Neural progenitor cell (in vitro differentiated cells): ENCODE results near the gene NT5DC1. TPM values are rescaled to one million over a fixed set of nuclear protein-coding genes. Genes with fewer than 3 reads are reported as not detected.
A peak's percentile ranks its signal among the peaks of the same experiment; 100 is the strongest.

Experiments used
- DNase-seq: peaks from one replicate; pipeline ENCODE4 v3.0.0-alpha.2; 2016; ENCODE audit warnings: low spot score
- H2AFZ ChIP-seq: fragments of 200-600 bp; sonication (generic); replicated peaks from 2 replicates; pipeline ENCODE4 v1.6.1; 2016; ENCODE audit warnings: antibody characterized with exemption
- H3F3A ChIP-seq: fragments of 200-600 bp; sonication (generic); 2 replicates; pipeline ENCODE4 v1.6.1; 2016; ENCODE audit warnings: antibody characterized with exemption, low read depth
- H3K27ac ChIP-seq: fragments of 200-600 bp; sonication (generic); 2 replicates; pipeline ENCODE4 v1.5.1; 2016; ENCODE audit warnings: mild to moderate bottlenecking
- H3K27me3 ChIP-seq: fragments of 200-600 bp; sonication (generic); 2 replicates; pipeline ENCODE4 v1.6.1; 2016; ENCODE audit warnings: mild to moderate bottlenecking, moderate library complexity
- H3K36me3 ChIP-seq: fragments of 200-600 bp; sonication (generic); 2 replicates; pipeline ENCODE4 v1.5.1; 2016
- H3K4me1 ChIP-seq: fragments of 200-600 bp; sonication (generic); 2 replicates; pipeline ENCODE4 v1.6.1; 2016; ENCODE audit warnings: mixed run types
- H3K4me2 ChIP-seq: fragments of 200-600 bp; sonication (generic); 2 replicates; pipeline ENCODE4 v1.6.1; 2016
- H3K4me3 ChIP-seq: fragments of 200-600 bp; sonication (generic); 2 replicates; pipeline ENCODE4 v1.5.1; 2016
- H3K79me2 ChIP-seq: fragments of 200-600 bp; sonication (generic); 2 replicates; pipeline ENCODE4 v1.6.1; 2016; ENCODE audit warnings: low read depth
- H3K9ac ChIP-seq: fragments of 200-600 bp; sonication (generic); 2 replicates; pipeline ENCODE4 v1.6.1; 2016
- H3K9me3 ChIP-seq: fragments of 200-600 bp; sonication (generic); 2 replicates; pipeline ENCODE4 v1.5.1; 2016; ENCODE audit warnings: low read depth
- H4K20me1 ChIP-seq: fragments of 200-600 bp; sonication (generic); 2 replicates; pipeline ENCODE4 v1.6.1; 2016; ENCODE audit warnings: low read depth
- H3K27ac Mint-ChIP-seq: 3 replicates; pipeline ENCODE4 v1.8.0; 2021; ENCODE audit warnings: mixed read lengths
- H3K27me3 Mint-ChIP-seq: 2 replicates; pipeline ENCODE4 v1.8.0; 2022; ENCODE audit warnings: low read depth, mild to moderate bottlenecking, inconsistent platforms, moderate library complexity, mixed read lengths; ENCODE audit not compliant: insufficient read depth
- H3K36me3 Mint-ChIP-seq: 3 replicates; pipeline ENCODE4 v1.8.0; 2021; ENCODE audit warnings: mixed read lengths
- H3K4me1 Mint-ChIP-seq: 3 replicates; pipeline ENCODE4 v1.8.0; 2021; ENCODE audit warnings: mixed read lengths
- H3K4me3 Mint-ChIP-seq: 3 replicates; pipeline ENCODE4 v1.8.0; 2021; ENCODE audit warnings: mild to moderate bottlenecking, moderate library complexity, mixed read lengths
- H3K9me3 Mint-ChIP-seq: 3 replicates; pipeline ENCODE4 v1.8.0; 2020; ENCODE audit warnings: mixed read lengths
- EZH2 ChIP-seq: fragments of 200-600 bp; sonication (generic); IDR thresholded peaks from 2 replicates; pipeline ENCODE4 v1.6.1; 2017; ENCODE audit warnings: antibody characterized with exemption, mild to moderate bottlenecking, moderate library complexity
- EZH2phosphoT487 ChIP-seq: fragments of 200-600 bp; sonication (generic); IDR thresholded peaks from 2 replicates; pipeline ENCODE4 v1.6.1; 2017; ENCODE audit warnings: antibody characterized with exemption
- total RNA-seq: library from RNA; depleted of rRNA; stranded (reverse); fragments of >200 nt; gene quantifications from 2 replicates; pipeline ENCODE4 v1.2.3, GENCODE V29; 2015; ENCODE audit warnings: low replicate concordance
- TF ChIP-seq, protein P1 (sequence below): fragments of 200-600 bp; sonication (generic); IDR thresholded peaks from 2 replicates; pipeline ENCODE4 v1.5.1; 2017; ENCODE audit warnings: antibody characterized with exemption, mild to moderate bottlenecking

The NT5DC1 gene
- total RNA-seq, 1 donor from 2014 or later: 19.3 TPM

DNA sequence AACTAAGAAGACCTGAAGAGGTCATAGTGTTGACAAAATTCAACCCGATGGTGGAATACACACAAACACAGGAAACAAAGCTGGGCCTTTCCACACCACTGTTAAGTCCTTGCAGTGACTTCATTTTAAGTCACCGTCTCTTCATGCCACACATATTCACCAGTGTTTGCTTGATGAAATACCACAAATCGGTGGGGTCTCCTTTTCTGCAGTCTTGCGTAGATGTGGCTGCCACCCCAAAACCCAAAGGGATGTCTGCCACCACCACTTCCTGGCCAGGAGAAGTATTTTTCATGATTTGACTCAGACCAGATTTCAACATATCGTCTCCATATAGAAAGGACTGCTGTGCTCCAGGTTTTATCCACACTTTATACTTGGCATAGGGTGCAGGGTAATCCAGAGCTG is 36.3 kb downstream of the NT5DC1 start:
- no peaks in the 10 kb centered on the region for H3K4me1 ChIP-seq
- TF ChIP-seq EZH2phosphoT487 (no peak), EZH2 (no peak)
- TF ChIP-seq, protein P1, sequence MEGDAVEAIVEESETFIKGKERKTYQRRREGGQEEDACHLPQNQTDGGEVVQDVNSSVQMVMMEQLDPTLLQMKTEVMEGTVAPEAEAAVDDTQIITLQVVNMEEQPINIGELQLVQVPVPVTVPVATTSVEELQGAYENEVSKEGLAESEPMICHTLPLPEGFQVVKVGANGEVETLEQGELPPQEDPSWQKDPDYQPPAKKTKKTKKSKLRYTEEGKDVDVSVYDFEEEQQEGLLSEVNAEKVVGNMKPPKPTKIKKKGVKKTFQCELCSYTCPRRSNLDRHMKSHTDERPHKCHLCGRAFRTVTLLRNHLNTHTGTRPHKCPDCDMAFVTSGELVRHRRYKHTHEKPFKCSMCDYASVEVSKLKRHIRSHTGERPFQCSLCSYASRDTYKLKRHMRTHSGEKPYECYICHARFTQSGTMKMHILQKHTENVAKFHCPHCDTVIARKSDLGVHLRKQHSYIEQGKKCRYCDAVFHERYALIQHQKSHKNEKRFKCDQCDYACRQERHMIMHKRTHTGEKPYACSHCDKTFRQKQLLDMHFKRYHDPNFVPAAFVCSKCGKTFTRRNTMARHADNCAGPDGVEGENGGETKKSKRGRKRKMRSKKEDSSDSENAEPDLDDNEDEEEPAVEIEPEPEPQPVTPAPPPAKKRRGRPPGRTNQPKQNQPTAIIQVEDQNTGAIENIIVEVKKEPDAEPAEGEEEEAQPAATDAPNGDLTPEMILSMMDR: no peak

DNA sequence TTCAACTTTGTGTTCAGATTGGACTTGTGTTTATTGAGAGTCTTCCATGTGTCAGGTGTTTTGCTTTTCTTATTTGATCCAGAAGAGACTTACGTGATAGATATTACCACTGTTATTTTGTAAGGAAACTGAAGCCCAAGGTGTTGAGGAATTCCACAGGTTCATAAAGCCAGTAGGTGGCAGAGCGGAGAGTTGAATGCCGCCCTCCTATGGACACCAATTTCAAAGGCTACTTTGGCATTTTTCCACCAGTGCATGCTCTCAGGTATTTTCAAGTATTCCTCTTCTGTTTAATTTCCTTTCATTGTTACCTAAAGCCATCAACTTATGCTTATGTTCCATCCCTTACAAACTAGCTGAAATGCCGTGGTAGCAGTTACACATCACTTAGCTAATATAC is 39.3 kb downstream of the NT5DC1 start:
- Histone ChIP-seq H2AFZ (no peak overlapping the region), H3K4me3 (no peak overlapping the region), H3K79me2 (no peaks in the 10 kb centered on the region), H3F3A (no peaks in the 10 kb centered on the region), H3K4me1 (no peaks in the 10 kb centered on the region), H3K27ac (no peak overlapping the region), H3K27me3 (no peaks in the 10 kb centered on the region), H3K36me3 (no peaks in the 10 kb centered on the region), H3K9me3 (no peaks in the 10 kb centered on the region), H4K20me1 (peaks cover 7% of the 10 kb centered on the region), H3K9ac (no peak overlapping the region), H3K4me2 (no peak overlapping the region)
- peak; percentile 16 for DNase-seq
- H3K4me1 Mint-ChIP-seq: no peaks in the 10 kb centered on the region
- H3K9me3 Mint-ChIP-seq: no peaks in the 10 kb centered on the region
- TF ChIP-seq, protein P1: peak; percentile 32
- TF ChIP-seq EZH2phosphoT487: no peak
- no peak for TF ChIP-seq EZH2
- H3K4me3 Mint-ChIP-seq: no peak overlapping the region
- H3K36me3 Mint-ChIP-seq: no peaks in the 10 kb centered on the region
- no peak overlapping the region for H3K27ac Mint-ChIP-seq
- H3K27me3 Mint-ChIP-seq: no peaks in the 10 kb centered on the region

More for the DNA sequence above, 36.3 kb downstream of the NT5DC1 start:
- no peak overlapping the region for H3K27ac Mint-ChIP-seq
- Histone ChIP-seq H3F3A (no peaks in the 10 kb centered on the region), H2AFZ (no peak overlapping the region), H3K79me2 (no peaks in the 10 kb centered on the region), H4K20me1 (peaks cover 7% of the 10 kb centered on the region), H3K9ac (no peak overlapping the region), H3K9me3 (no peaks in the 10 kb centered on the region), H3K4me2 (no peak overlapping the region), H3K27me3 (no peaks in the 10 kb centered on the region), H3K27ac (no peak overlapping the region), H3K36me3 (no peaks in the 10 kb centered on the region), H3K4me3 (no peak overlapping the region)
- no peaks in the 10 kb centered on the region for H3K36me3 Mint-ChIP-seq
- H3K9me3 Mint-ChIP-seq: no peaks in the 10 kb centered on the region
- no peak for DNase-seq
- H3K4me1 Mint-ChIP-seq: peaks cover 5% of the 10 kb centered on the region
- no peaks in the 10 kb centered on the region for H3K27me3 Mint-ChIP-seq
- no peak overlapping the region for H3K4me3 Mint-ChIP-seq

DNA sequence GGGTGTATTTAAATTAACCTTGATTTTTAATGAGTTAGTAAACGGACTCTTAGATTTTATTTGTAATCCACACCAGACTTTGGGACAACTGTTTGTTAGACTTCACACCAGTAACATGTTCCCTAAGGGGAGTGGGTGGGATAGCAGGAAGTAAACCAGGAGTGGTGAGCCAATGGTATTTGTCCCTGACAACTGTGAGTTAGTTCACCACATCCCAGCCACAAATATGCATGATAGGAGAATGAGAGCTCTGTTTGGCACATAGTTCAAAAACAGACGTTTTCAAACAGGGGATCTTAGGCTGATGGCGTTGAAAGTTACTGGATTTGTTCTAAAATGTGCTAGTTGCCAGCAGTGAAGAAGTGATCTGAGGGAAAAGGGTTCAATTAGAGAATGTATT is 44.0 kb downstream of the NT5DC1 start:
- Mint-ChIP-seq H3K4me3 (no peak overlapping the region), H3K9me3 (no peaks in the 10 kb centered on the region)

More for the DNA sequence above, 44.0 kb downstream of the NT5DC1 start:
- Histone ChIP-seq H3K4me2 (no peak overlapping the region), H3K79me2 (no peaks in the 10 kb centered on the region), H4K20me1 (peaks cover 4% of the 10 kb centered on the region), H3K27ac (no peak overlapping the region), H3K36me3 (no peaks in the 10 kb centered on the region), H3K27me3 (no peaks in the 10 kb centered on the region), H3K9me3 (no peaks in the 10 kb centered on the region), H3K4me1 (no peaks in the 10 kb centered on the region), H3K4me3 (no peak overlapping the region), H2AFZ (no peak overlapping the region), H3F3A (no peaks in the 10 kb centered on the region), H3K9ac (no peak overlapping the region)
- Mint-ChIP-seq H3K27ac (no peak overlapping the region), H3K27me3 (no peaks in the 10 kb centered on the region), H3K36me3 (no peaks in the 10 kb centered on the region), H3K4me1 (peaks cover 5% of the 10 kb centered on the region)
- DNase-seq: no peak
- TF ChIP-seq EZH2phosphoT487: no peak
- TF ChIP-seq, protein P1: no peak
- no peak for TF ChIP-seq EZH2
